Adipocyte (in vitro differentiated cells): ENCODE data around the gene SLC38A3.

Source experiments
- DNase-seq: peaks from one replicate; pipeline ENCODE4 v3.0.0-alpha.2; 2015; ENCODE audit warnings: low read depth
- H3K27me3 ChIP-seq: replicated peaks from 2 replicates; pipeline ENCODE4 v1.7.0; 2013; ENCODE audit warnings: mild to moderate bottlenecking, low read length, moderate library complexity; ENCODE audit not compliant: control insufficient read depth, insufficient read depth
- H3K36me3 ChIP-seq: 2 replicates; pipeline ENCODE4 v1.7.0; 2013; ENCODE audit warnings: low read length, mild to moderate bottlenecking, moderate library complexity; ENCODE audit not compliant: control insufficient read depth, insufficient read depth, severe bottlenecking
- H3K4me1 ChIP-seq: 2 replicates; pipeline ENCODE4 v1.7.0; 2013; ENCODE audit warnings: mild to moderate bottlenecking, low read length, moderate library complexity; ENCODE audit not compliant: control insufficient read depth, insufficient read depth
- H3K4me3 ChIP-seq: 2 replicates; pipeline ENCODE4 v1.7.0; 2013; ENCODE audit warnings: mild to moderate bottlenecking, low read length, moderate library complexity
- H3K9ac ChIP-seq: 2 replicates; pipeline ENCODE4 v1.7.0; 2013; ENCODE audit warnings: mild to moderate bottlenecking, low read length, moderate library complexity
- H3K9me3 ChIP-seq: 2 replicates; pipeline ENCODE4 v1.7.0; 2013; ENCODE audit warnings: mild to moderate bottlenecking, low read length, moderate library complexity; ENCODE audit not compliant: control insufficient read depth

SLC38A3 gene

DNA sequence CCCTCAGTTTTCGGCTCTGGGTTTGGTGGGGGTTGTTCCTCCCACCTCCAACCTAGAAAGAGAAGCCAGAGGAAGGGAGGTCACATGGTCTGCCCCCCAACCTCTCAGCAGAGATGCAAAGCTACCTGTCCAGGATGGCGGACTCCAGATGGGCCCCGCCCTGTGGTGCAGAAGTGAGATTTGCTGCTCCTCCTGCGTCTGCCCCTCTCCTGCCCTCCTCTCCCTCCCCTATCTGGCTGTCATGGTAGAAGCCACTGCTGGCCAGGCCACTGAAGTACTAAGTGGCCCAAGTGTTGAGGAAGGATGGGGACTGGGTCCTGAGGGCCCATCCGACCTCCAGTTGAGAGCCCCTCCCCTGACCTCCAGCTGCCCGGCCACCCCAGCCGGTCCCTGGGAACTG is 61.8 kb downstream of the SLC38A3 start:
- H3K9me3 ChIP-seq, result no peaks in the 10 kb centered on the region
- H3K4me3 ChIP-seq, result peak overlapping the region; percentile 65
- H3K36me3 ChIP-seq, result no peaks in the 10 kb centered on the region
- no peak for DNase-seq
- peak overlapping the region; percentile 79 for H3K9ac ChIP-seq
- H3K27me3 ChIP-seq, result no peaks in the 10 kb centered on the region
- H3K4me1 ChIP-seq, result peaks cover 50% of the 10 kb centered on the region

DNA sequence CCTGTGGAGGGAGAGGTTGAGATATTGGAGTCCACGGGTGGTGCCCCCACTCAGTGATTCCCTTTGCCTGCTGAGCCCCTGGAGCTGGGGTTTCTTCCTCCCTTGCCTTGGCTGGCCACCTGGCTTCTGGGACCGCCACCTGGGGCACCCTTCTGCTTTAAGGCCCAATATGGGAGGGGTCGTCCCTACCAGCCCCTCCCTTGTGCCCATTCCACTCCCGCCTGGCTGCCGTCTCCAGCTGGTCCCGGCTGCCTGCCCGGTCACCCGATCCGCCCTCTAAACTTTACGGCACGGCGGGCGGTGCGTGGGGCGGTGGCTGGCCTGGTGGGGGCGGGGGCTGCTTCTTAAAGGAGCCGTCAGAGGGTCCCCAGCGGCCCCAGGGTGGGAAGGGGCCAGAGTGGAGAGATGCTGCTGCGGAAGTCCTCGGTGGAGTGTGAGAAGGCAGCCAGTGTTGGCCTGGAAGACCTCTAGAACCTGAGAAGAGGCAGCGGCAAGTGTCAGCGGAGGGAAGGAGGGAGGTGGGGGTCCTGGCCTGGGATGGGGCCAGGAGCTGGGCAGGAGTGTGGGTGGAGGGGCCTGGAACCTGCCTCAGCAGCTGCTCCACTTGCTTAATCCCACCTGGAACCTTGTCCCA is 62.3 kb downstream of the SLC38A3 start:
- DNase-seq, result peak; percentile 68
- H3K4me3 ChIP-seq, result peak overlapping the region; percentile 65

DNA sequence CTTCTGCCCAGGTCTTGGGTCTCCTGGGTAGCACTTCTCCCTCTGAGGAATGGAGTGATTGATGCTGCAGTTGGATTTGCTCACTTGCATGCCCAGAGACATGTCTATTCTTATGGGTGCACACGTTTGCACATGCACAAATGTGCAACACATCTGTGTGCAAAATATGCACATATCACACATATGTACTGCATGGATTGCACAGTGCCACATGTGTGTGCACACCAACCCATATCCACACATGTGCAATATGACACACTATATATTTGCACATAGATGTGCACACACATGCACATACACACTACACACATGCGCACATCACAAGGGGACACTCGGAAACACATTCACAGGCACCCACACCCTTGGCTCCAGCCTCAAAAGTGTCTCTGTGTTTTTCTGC is 63.2 kb downstream of the SLC38A3 start:
- H3K4me1 ChIP-seq, result peaks cover 48% of the 10 kb centered on the region
- DNase-seq, result no peak

More for the DNA sequence above, 62.3 kb downstream of the SLC38A3 start:
- peak overlapping the region; percentile 79 for H3K9ac ChIP-seq
- H3K9me3 ChIP-seq, result no peaks in the 10 kb centered on the region
- H3K36me3 ChIP-seq, result no peaks in the 10 kb centered on the region
- no peaks in the 10 kb centered on the region for H3K27me3 ChIP-seq
- H3K4me1 ChIP-seq, result peaks cover 50% of the 10 kb centered on the region

DNA sequence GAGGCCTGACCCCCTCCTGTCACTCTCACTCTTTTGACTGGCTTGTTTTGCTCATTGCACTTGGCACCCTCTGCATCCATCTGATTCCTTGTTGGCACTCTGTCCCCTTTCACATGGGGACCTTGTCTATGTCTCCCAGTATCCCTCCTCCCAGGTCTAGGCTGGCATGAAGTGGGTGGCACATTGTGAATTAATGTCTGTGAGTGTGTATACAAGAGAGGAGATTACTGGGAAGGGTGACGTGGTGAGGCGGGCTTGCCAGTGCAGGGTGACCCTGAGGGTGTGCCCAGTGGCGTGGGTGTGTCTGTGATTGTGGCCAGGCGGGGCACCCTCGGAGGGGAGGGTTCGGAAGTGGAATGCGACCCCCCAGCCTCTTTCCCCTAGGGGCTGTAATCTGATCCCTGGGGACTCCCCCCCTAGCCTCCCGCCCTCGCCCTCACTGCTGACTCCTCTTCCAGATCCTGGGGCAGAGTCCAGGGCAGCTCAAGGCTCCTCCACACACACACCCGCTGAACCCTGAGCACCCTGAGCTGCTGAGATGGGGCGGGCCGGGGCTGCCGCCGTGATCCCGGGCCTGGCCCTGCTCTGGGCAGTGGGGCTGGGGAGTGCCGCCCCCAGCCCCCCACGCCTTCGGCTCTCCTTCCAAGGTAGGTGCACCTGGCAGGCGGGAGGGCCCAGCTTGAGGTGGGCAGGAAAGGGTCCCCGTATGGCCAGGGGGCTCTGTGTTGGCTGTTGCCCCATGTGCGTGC is 63.8 kb downstream of the SLC38A3 start, which contains the start of gene SEMA3B:
Gene SEMA3B (plus strand): TSS at position 445 of the 749 bp plus-strand sequence. CDS start 94 bp downstream, at position 539.
- H3K27me3 ChIP-seq, result peaks cover 3% of the 10 kb centered on the region
- H3K4me1 ChIP-seq, result peaks cover 44% of the 10 kb centered on the region
- H3K9ac ChIP-seq, result peak within 1 kb of the TSS; percentile 31
- no peak within 1 kb of the TSS for H3K4me3 ChIP-seq
- H3K9me3 ChIP-seq, result no peaks in the 10 kb centered on the region
- no peaks in the 10 kb centered on the region for H3K36me3 ChIP-seq
- DNase-seq, result peak; percentile 76

More for the DNA sequence above, 63.2 kb downstream of the SLC38A3 start:
- no peaks in the 10 kb centered on the region for H3K9me3 ChIP-seq
- H3K4me3 ChIP-seq, result no peak overlapping the region
- H3K9ac ChIP-seq, result no peak overlapping the region
- H3K36me3 ChIP-seq, result no peaks in the 10 kb centered on the region
- H3K27me3 ChIP-seq, result no peaks in the 10 kb centered on the region

DNA sequence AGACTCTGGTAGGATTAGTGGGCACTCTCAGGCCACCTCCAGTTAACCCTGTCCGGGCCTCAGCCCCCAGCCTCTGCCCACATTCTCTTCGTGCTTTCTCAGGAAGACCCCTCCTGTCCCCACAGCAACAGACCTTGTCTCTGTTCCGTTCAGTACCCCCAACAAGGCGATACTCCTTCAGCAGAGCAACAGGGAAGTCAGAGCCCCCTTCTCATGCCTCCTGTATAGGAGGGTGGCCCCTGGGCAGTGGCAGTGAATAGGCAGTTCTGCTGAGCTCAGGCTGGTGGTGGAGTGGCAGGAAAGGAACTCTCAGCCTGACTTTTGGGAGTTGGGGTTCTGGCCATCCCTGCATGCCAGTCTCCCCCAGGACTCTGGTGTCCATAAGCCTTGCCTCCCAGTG is 64.4 kb downstream of the SLC38A3 start:
- Histone ChIP-seq H3K9ac (peak overlapping the region; percentile 31), H3K27me3 (peaks cover 6% of the 10 kb centered on the region), H3K36me3 (no peaks in the 10 kb centered on the region)

DNA sequence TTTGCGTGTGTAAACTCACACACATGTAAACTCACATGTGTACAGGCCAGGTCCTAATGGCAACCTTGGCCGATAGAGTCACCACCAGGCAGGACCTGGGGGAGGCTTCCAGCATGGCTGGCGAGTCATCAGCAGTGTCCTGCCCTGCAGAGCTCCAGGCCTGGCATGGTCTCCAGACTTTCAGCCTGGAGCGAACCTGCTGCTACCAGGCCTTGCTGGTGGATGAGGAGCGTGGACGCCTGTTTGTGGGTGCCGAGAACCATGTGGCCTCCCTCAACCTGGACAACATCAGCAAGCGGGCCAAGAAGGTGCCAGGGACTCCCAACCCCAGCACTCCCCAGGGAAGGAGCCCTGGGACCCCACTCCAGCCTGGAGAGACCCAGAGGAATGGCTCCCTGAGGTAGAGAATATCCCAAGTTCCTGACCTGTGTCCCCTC is 64.9 kb downstream of the SLC38A3 start:
- peaks cover 35% of the 10 kb centered on the region for H3K4me1 ChIP-seq
- peak overlapping the region; percentile 3 for H3K9ac ChIP-seq
- no peaks in the 10 kb centered on the region for H3K9me3 ChIP-seq
- H3K36me3 ChIP-seq, result no peaks in the 10 kb centered on the region
- no peak overlapping the region for H3K4me3 ChIP-seq
- no peak for DNase-seq
- peaks cover 7% of the 10 kb centered on the region for H3K27me3 ChIP-seq

More for the DNA sequence above, 64.4 kb downstream of the SLC38A3 start:
- Histone ChIP-seq H3K4me1 (peaks cover 38% of the 10 kb centered on the region), H3K9me3 (no peaks in the 10 kb centered on the region), H3K4me3 (no peak overlapping the region)
- no peak for DNase-seq

DNA sequence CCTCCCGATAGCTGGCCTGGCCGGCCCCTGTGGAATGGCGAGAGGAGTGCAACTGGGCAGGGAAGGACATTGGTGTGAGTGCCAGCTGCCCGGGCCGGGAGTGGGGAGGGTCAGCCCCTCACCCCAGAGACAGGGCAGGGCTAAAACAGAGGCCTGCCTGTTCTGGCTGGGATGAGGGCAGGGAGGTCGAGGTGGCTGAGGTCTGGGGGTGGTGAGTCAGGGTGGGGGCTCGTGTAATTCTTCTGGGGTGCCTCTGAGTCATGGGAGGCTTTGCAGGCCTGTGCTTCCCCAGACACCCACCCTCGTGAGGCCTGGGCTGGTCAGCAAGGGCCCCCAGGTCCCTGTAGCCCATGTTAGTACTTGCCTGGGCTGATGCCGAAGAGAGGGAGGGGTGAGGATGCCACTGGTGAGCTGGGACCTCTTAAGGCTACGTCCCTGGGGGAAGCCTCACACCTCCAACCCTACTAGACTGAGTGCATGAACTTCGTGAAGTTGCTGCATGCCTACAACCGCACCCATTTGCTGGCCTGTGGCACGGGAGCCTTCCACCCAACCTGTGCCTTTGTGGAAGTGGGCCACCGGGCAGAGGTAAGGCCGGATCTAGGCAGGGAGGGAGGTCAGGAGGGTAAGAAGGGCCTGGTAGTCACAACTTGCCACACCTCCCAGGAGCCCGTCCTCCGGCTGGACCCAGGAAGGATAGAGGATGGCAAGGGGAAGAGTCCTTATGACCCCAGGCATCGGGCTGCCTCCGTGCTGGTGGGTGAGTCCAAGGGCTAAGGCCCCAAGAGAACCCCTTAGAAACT is 65.6 kb downstream of the SLC38A3 start:
- Histone ChIP-seq H3K9ac (peak overlapping the region; percentile 3), H3K9me3 (no peaks in the 10 kb centered on the region), H3K4me3 (no peak overlapping the region), H3K27me3 (peaks cover 7% of the 10 kb centered on the region), H3K36me3 (no peaks in the 10 kb centered on the region), H3K4me1 (peaks cover 30% of the 10 kb centered on the region)
- no peak for DNase-seq
